Testis (tissue), 2 donors: ENCODE measurements around the gene RUVBL1.
A peak's percentile ranks its signal among the peaks of the same experiment; 100 is the strongest.

Source experiments
- POLR2A ChIP-seq: fragments of 450-650 bp; IDR thresholded peaks from one replicate; pipeline ENCODE4 v1.6.1; 2017; ENCODE audit warnings: antibody characterized with exemption, mild to moderate bottlenecking, moderate library complexity
- TF ChIP-seq, protein P1 (sequence below), 3 experiments: fragments of 450-650 bp in 2 of 3; fragments of 200-600 bp in 1 of 3; sonication (generic) in 1 of 3; IDR thresholded peaks; one replicate each; pipeline ENCODE4 v1.5.1; 2016 to 2019; ENCODE audit warnings: antibody characterized with exemption in 3 of 3, mild to moderate bottlenecking in 2 of 3, moderate library complexity in 1 of 3

DNA sequence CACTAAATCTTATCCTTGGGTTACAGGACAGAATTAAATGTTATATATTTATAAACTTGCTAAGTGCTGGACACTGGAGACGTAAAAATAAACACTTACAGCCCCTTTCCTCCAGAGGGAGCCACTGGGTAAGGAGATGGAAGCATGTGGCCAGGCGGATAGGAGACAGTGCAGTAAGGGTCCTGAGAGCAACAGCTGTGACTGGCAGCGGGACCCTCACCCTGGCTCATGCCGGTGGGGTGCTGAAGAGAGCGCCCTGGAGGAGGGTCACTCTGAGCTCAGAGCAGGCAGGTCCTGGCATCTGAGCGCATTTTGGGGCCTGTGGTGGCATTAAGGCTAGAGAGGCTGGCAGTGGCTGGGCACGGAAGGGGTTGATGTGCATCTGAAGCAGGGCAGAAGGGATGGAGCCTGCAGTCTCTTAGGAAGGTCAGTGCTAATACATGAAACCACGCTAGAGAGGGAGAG is 55.4 kb downstream of the RUVBL1 start:
- TF ChIP-seq, protein P1, sequence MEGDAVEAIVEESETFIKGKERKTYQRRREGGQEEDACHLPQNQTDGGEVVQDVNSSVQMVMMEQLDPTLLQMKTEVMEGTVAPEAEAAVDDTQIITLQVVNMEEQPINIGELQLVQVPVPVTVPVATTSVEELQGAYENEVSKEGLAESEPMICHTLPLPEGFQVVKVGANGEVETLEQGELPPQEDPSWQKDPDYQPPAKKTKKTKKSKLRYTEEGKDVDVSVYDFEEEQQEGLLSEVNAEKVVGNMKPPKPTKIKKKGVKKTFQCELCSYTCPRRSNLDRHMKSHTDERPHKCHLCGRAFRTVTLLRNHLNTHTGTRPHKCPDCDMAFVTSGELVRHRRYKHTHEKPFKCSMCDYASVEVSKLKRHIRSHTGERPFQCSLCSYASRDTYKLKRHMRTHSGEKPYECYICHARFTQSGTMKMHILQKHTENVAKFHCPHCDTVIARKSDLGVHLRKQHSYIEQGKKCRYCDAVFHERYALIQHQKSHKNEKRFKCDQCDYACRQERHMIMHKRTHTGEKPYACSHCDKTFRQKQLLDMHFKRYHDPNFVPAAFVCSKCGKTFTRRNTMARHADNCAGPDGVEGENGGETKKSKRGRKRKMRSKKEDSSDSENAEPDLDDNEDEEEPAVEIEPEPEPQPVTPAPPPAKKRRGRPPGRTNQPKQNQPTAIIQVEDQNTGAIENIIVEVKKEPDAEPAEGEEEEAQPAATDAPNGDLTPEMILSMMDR (IDR thresholded peaks at IDR 0.05): peak in 2 of 3 experiments; percentile 28 to 35
- no peak for TF ChIP-seq POLR2A
